ENCODE results near the gene ROS1.
"Not testable (repeated sequence)": the region's sequence is repeated elsewhere in the genome, so short reads cannot be mapped to it uniquely, and the experiment has no call there.

The ROS1 gene

DNA sequence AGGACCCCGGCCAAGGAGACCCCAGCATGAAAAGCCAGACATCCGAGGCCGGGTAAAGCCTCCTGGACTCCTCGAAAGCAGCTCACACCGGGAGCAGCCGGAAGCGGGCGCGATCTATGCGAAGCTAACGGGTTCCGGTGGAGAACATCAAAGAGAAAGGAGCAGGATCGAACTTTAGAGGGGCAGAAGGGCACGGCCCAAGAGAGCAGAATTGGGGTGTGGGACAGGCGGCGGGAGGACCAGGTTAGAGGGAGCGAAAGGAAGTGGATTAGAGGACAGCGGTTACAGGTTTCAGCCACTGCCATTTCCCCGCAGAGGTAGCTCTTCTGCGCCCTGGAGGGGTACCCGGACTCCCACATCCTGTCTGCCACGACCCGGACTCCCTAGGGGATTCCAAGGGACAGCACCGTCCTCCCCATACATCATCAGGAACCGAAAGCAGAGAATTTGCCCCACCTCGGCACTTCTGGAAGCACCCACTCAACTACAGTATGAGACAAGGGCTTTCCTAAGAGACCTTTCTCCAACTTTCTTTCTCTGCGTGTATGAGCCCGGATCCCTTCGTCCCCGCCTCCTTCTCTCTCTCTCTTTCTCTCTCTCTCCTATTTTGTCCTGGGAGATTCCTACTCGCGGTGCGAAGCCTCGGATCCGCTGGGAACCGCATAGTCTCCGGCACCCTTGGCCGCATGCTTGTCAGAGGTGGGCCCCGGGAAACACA is 160.9 kb downstream of the ROS1 start:
- WGBS, 2 experiments, result 1% methylated on average over 39 of the region's 39 CpGs

GRCh38 chr6:117264369-117264691 is 161.4 kb downstream of the ROS1 start:
- Histone ChIP-seq H3K27me3 (ENCODE audit: control insufficient read depth, insufficient read depth, low read length, poor library complexity, severe bottlenecking) (peaks cover 91% of the 10 kb centered on the region), H3K36me3 (ENCODE audit: control insufficient read depth, insufficient read depth, low read length) (no peaks in the 10 kb centered on the region), H3K4me3 (ENCODE audit: insufficient read depth, low read depth, low read length) (peak overlapping the region; percentile 36), H3K4me1 (ENCODE audit: control insufficient read depth, insufficient read depth, low read length) (peaks cover 7% of the 10 kb centered on the region), H3K9me3 (ENCODE audit: control insufficient read depth, low read length) (no peaks in the 10 kb centered on the region), H3K27ac (ENCODE audit: insufficient read depth, low read depth, low read length, poor library complexity, severe bottlenecking) (no peak overlapping the region)
- WGBS, 2 experiments, result 15 to 17% methylated on average over 8 of the region's 8 CpGs

More for the DNA sequence above, 160.9 kb downstream of the ROS1 start:
- Histone ChIP-seq H3K4me3 (ENCODE audit: insufficient read depth, low read depth, low read length) (peak overlapping the region; percentile 36), H3K27ac (ENCODE audit: insufficient read depth, low read depth, low read length, poor library complexity, severe bottlenecking) (no peak overlapping the region), H3K9me3 (ENCODE audit: control insufficient read depth, low read length) (no peaks in the 10 kb centered on the region), H3K36me3 (ENCODE audit: control insufficient read depth, insufficient read depth, low read length) (no peaks in the 10 kb centered on the region), H3K27me3 (ENCODE audit: control insufficient read depth, insufficient read depth, low read length, poor library complexity, severe bottlenecking) (peaks cover 96% of the 10 kb centered on the region), H3K4me1 (ENCODE audit: control insufficient read depth, insufficient read depth, low read length) (peaks cover 8% of the 10 kb centered on the region)

- peaks cover 7% of the 10 kb centered on the region for H3K4me1 ChIP-seq (ENCODE audit: control insufficient read depth, insufficient read depth, low read length)
- H3K9me3 ChIP-seq (ENCODE audit: control insufficient read depth, low read length), result no peaks in the 10 kb centered on the region
- WGBS, 2 experiments, result 90 to 91% methylated on average over 27 of the region's 27 CpGs
- H3K27ac ChIP-seq (ENCODE audit: insufficient read depth, low read depth, low read length, poor library complexity, severe bottlenecking), result no peak overlapping the region
- H3K4me3 ChIP-seq (ENCODE audit: insufficient read depth, low read depth, low read length), result no peak overlapping the region
- no peaks in the 10 kb centered on the region for H3K36me3 ChIP-seq (ENCODE audit: control insufficient read depth, insufficient read depth, low read length)
- H3K27me3 ChIP-seq (ENCODE audit: control insufficient read depth, insufficient read depth, low read length, poor library complexity, severe bottlenecking), result peaks cover 82% of the 10 kb centered on the region
Measured at GRCh38 chr6:117263353-117263927, 162.3 kb downstream of the ROS1 start.

GRCh38 chr6:117262799-117263198 is 162.9 kb downstream of the ROS1 start:
- Histone ChIP-seq H3K9me3 (ENCODE audit: control insufficient read depth, low read length) (no peaks in the 10 kb centered on the region), H3K27ac (ENCODE audit: insufficient read depth, low read depth, low read length, poor library complexity, severe bottlenecking) (no peak overlapping the region), H3K4me3 (ENCODE audit: insufficient read depth, low read depth, low read length) (no peak overlapping the region), H3K27me3 (ENCODE audit: control insufficient read depth, insufficient read depth, low read length, poor library complexity, severe bottlenecking) (peaks cover 76% of the 10 kb centered on the region), H3K4me1 (ENCODE audit: control insufficient read depth, insufficient read depth, low read length) (peaks cover 7% of the 10 kb centered on the region), H3K36me3 (ENCODE audit: control insufficient read depth, insufficient read depth, low read length) (no peaks in the 10 kb centered on the region)
- 86 to 94% methylated on average over 8 of the region's 8 CpGs for WGBS, 2 experiments

DNA sequence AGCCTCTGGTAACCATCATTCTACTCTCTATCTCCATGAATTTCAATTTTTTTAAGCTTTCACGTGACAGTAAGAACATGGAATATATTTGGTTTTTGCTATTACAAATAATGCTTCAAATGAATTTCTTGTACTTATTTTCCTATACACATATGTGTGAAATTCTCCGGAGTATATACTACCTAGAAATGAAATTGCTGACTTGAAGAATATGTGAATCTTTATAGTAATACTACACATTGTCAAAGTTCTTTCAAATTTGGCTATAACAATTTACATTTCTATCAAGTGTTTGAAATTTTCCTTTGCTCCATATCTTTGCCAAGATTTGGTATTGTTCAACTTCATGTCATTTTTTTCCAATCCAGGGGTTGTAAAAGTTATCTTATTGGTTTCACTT is 172.0 kb downstream of the ROS1 start:
- Histone ChIP-seq H3K4me1 (ENCODE audit: control insufficient read depth, insufficient read depth, low read length) (no peaks in the 10 kb centered on the region), H3K36me3 (ENCODE audit: control insufficient read depth, insufficient read depth, low read length) (no peaks in the 10 kb centered on the region), H3K27me3 (ENCODE audit: control insufficient read depth, insufficient read depth, low read length, poor library complexity, severe bottlenecking) (no peaks in the 10 kb centered on the region), H3K4me3 (ENCODE audit: insufficient read depth, low read depth, low read length) (no peak overlapping the region), H3K27ac (ENCODE audit: insufficient read depth, low read depth, low read length, poor library complexity, severe bottlenecking) (no peak overlapping the region), H3K9me3 (ENCODE audit: control insufficient read depth, low read length) (no peaks in the 10 kb centered on the region)
- whole genome bisulfite sequencing, 2 experiments, result 100% methylated on average over 1 of the region's 2 CpGs; no CpG with 5 or more reads in 1 of the 2 experiments

- H3K27me3 ChIP-seq (ENCODE audit: control insufficient read depth, insufficient read depth, low read length, poor library complexity, severe bottlenecking); H3K4me3 ChIP-seq (ENCODE audit: insufficient read depth, low read depth, low read length); H3K36me3 ChIP-seq (ENCODE audit: control insufficient read depth, insufficient read depth, low read length); H3K4me1 ChIP-seq (ENCODE audit: control insufficient read depth, insufficient read depth, low read length); H3K9me3 ChIP-seq (ENCODE audit: control insufficient read depth, low read length); H3K27ac ChIP-seq (ENCODE audit: insufficient read depth, low read depth, low read length, poor library complexity, severe bottlenecking): not testable (repeated sequence)
- WGBS, 2 experiments, result 60 to 61% methylated on average over 17 to 19 of the region's 20 CpGs
Measured at GRCh38 chr6:117244979-117245378, 180.8 kb downstream of the ROS1 start.

DNA sequence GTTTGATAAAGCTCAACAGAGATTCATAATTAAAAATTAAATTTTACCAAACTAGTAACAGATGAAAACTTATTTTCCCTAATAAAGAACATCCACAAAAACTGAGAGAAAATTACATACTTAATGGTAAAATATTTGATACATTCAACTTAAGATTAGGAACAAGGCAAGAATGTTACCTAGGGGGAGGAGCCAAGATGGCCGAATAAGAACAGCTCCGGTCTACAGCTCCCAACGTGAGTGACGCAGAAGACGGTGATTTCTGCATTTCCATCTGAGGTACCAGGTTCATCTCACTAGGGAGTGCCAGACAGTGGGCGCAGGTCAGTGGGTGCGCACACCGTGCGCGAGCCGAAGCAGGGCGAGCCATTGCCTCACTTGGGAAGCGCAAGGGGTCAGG is 181.2 kb downstream of the ROS1 start:
- H3K27ac ChIP-seq (ENCODE audit: insufficient read depth, low read depth, low read length, poor library complexity, severe bottlenecking); H3K4me3 ChIP-seq (ENCODE audit: insufficient read depth, low read depth, low read length); H3K36me3 ChIP-seq (ENCODE audit: control insufficient read depth, insufficient read depth, low read length); H3K27me3 ChIP-seq (ENCODE audit: control insufficient read depth, insufficient read depth, low read length, poor library complexity, severe bottlenecking); H3K4me1 ChIP-seq (ENCODE audit: control insufficient read depth, insufficient read depth, low read length); H3K9me3 ChIP-seq (ENCODE audit: control insufficient read depth, low read length): not testable (repeated sequence)
- WGBS, 2 experiments, result 52 to 62% methylated on average over 13 of the region's 13 CpGs

Measured in ectodermal cell (in vitro differentiated cells).